Smooth muscle cell (in vitro differentiated cells): ENCODE results near the gene TULP4. TPM values are rescaled to one million over a fixed set of nuclear protein-coding genes. Genes with fewer than 3 reads are reported as not detected.

ENCODE experiments used
- DNase-seq: peaks from one replicate; lab custom pipeline; 2025; ENCODE audit not compliant: unreplicated experiment; lab: John Stamatoyannopoulos, UW
- H2AFZ ChIP-seq: fragments of 200-600 bp; sonication (generic); 2 replicates; pipeline ENCODE4 v1.6.0; 2016; ENCODE audit warnings: antibody characterized with exemption, low read depth, mild to moderate bottlenecking
- H3F3A ChIP-seq: fragments of 200-600 bp; sonication (generic); 2 replicates; pipeline ENCODE4 v1.6.0; 2017; ENCODE audit warnings: antibody characterized with exemption, low read depth
- H3K27ac ChIP-seq: fragments of 200-600 bp; sonication (generic); 2 replicates; pipeline ENCODE4 v1.5.1; 2016; ENCODE audit warnings: low read depth, mild to moderate bottlenecking
- H3K27me3 ChIP-seq: fragments of 200-600 bp; sonication (generic); 2 replicates; pipeline ENCODE4 v1.6.1; 2016; ENCODE audit warnings: low read depth, mild to moderate bottlenecking
- H3K36me3 ChIP-seq: fragments of 200-600 bp; sonication (generic); 2 replicates; pipeline ENCODE4 v1.5.1; 2016; ENCODE audit warnings: low read depth
- H3K4me1 ChIP-seq: fragments of 200-600 bp; sonication (generic); 2 replicates; pipeline ENCODE4 v1.5.1; 2016; ENCODE audit warnings: low read depth
- H3K4me2 ChIP-seq: fragments of 200-600 bp; sonication (generic); 2 replicates; pipeline ENCODE4 v1.6.0; 2016; ENCODE audit warnings: mild to moderate bottlenecking
- H3K4me3 ChIP-seq: fragments of 200-600 bp; sonication (generic); 2 replicates; pipeline ENCODE4 v1.5.1; 2016; ENCODE audit warnings: mild to moderate bottlenecking
- H3K79me2 ChIP-seq: fragments of 200-600 bp; sonication (generic); 2 replicates; pipeline ENCODE4 v1.6.0; 2016; ENCODE audit warnings: low read depth, mild to moderate bottlenecking
- H3K9ac ChIP-seq: fragments of 200-600 bp; sonication (generic); 2 replicates; pipeline ENCODE4 v1.6.0; 2016; ENCODE audit warnings: low read depth
- H3K9me3 ChIP-seq: fragments of 200-600 bp; sonication (generic); replicated peaks from 2 replicates; pipeline ENCODE4 v1.5.1; 2016; ENCODE audit warnings: low read depth
- H4K20me1 ChIP-seq: fragments of 200-600 bp; sonication (generic); 2 replicates; pipeline ENCODE4 v1.6.0; 2016; ENCODE audit warnings: low read depth
- CTCF ChIP-seq: fragments of 200-600 bp; sonication (generic); IDR thresholded peaks from 2 replicates; pipeline ENCODE4 v1.5.1; 2017; ENCODE audit warnings: borderline replicate concordance, mild to moderate bottlenecking, antibody characterized with exemption; ENCODE audit not compliant: insufficient read depth, poor library complexity, severe bottlenecking
- WGBS: methylation state at CpG from one replicate; pipeline ENCODE4 v1.1.7; 2016; ENCODE audit warnings: low lambda C conversion rate; 5-methylcytosine and 5-hydroxymethylcytosine counted together
- polyA plus RNA-seq: library from polyadenylated mRNA; unstranded; fragments of >200 nt; fragmentation: Nextera tagmentation; extraction: Ambion mirVana; gene quantifications from 2 replicates; pipeline ENCODE4 v1.2.1, GENCODE V29; 2016
- total RNA-seq: library from RNA; depleted of rRNA; stranded (reverse); fragments of >200 nt; gene quantifications from 2 replicates; pipeline ENCODE4 v1.2.3, GENCODE V29; 2014

TULP4 gene
- total and polyA plus RNA-seq, 2 experiments from 2014 or later: 16.1 to 85.0 TPM

- no peak overlapping the region for H3K9ac ChIP-seq
- peaks cover 9% of the 10 kb centered on the region for H3F3A ChIP-seq
- DNase-seq: no peak
- H3K4me3 ChIP-seq: no peak overlapping the region
- H3K4me2 ChIP-seq: no peak overlapping the region
- H3K27ac ChIP-seq: no peak overlapping the region
- no peak overlapping the region for H2AFZ ChIP-seq
- no peak for TF ChIP-seq CTCF
- H4K20me1 ChIP-seq: no peaks in the 10 kb centered on the region
- H3K9me3 ChIP-seq: no peaks in the 10 kb centered on the region
- H3K79me2 ChIP-seq: no peaks in the 10 kb centered on the region
- 87% methylated on average over 7 of the region's 7 CpGs for WGBS
- peaks cover 26% of the 10 kb centered on the region for H3K27me3 ChIP-seq
- no peaks in the 10 kb centered on the region for H3K4me1 ChIP-seq
- no peaks in the 10 kb centered on the region for H3K36me3 ChIP-seq
These were observed 227.1 kb downstream of the TULP4 start for GRCh38 chr6:158539413-158539812.

- no peak for TF ChIP-seq CTCF
- DNase-seq: no peak
- Histone ChIP-seq H3K27ac (no peak overlapping the region), H3K9ac (no peak overlapping the region), H3K4me3 (no peak overlapping the region), H4K20me1 (no peaks in the 10 kb centered on the region), H3K27me3 (peaks cover 26% of the 10 kb centered on the region), H3K4me2 (no peak overlapping the region), H3F3A (peaks cover 9% of the 10 kb centered on the region), H3K4me1 (no peaks in the 10 kb centered on the region), H3K9me3 (no peaks in the 10 kb centered on the region), H3K36me3 (no peaks in the 10 kb centered on the region), H3K79me2 (no peaks in the 10 kb centered on the region), H2AFZ (no peak overlapping the region)
- WGBS: 90% methylated on average over 6 of the region's 6 CpGs
These were observed 227.6 kb downstream of the TULP4 start for GRCh38 chr6:158539881-158540280.

GRCh38 chr6:158543606-158544185 is 231.4 kb downstream of the TULP4 start:
- no peaks in the 10 kb centered on the region for H3F3A ChIP-seq
- no peak for TF ChIP-seq CTCF
- H3K27ac ChIP-seq: no peak overlapping the region
- no peaks in the 10 kb centered on the region for H3K79me2 ChIP-seq
- no peak for DNase-seq
- H4K20me1 ChIP-seq: no peaks in the 10 kb centered on the region
- WGBS: 74% methylated on average over 12 of the region's 12 CpGs
- H3K4me1 ChIP-seq: no peaks in the 10 kb centered on the region
- H3K4me3 ChIP-seq: no peak overlapping the region
- no peaks in the 10 kb centered on the region for H3K9me3 ChIP-seq
- H2AFZ ChIP-seq: no peak overlapping the region
- no peaks in the 10 kb centered on the region for H3K36me3 ChIP-seq
- H3K27me3 ChIP-seq: no peaks in the 10 kb centered on the region
- H3K9ac ChIP-seq: no peak overlapping the region
- H3K4me2 ChIP-seq: no peak overlapping the region

GRCh38 chr6:158544428-158544827 is 232.2 kb downstream of the TULP4 start:
- DNase-seq: no peak
- no peaks in the 10 kb centered on the region for H4K20me1 ChIP-seq

More at GRCh38 chr6:158544428-158544827, 232.2 kb downstream of the TULP4 start:
- Histone ChIP-seq H3K27me3 (no peaks in the 10 kb centered on the region), H3K4me1 (no peaks in the 10 kb centered on the region), H2AFZ (no peak overlapping the region), H3K27ac (no peak overlapping the region), H3K79me2 (no peaks in the 10 kb centered on the region), H3K9ac (no peak overlapping the region), H3K4me2 (no peak overlapping the region), H3K36me3 (no peaks in the 10 kb centered on the region), H3K9me3 (no peaks in the 10 kb centered on the region), H3F3A (no peaks in the 10 kb centered on the region), H3K4me3 (no peak overlapping the region)
- WGBS: 90% methylated on average over 12 of the region's 12 CpGs
- TF ChIP-seq CTCF: no peak
